ENCODE measurements around the gene LRTM2. TPM values are rescaled to one million over a fixed set of nuclear protein-coding genes. Genes with fewer than 3 reads are reported as not detected.

The LRTM2 gene
- total RNA-seq, 1 donor from 2014 or later: not detected

DNA sequence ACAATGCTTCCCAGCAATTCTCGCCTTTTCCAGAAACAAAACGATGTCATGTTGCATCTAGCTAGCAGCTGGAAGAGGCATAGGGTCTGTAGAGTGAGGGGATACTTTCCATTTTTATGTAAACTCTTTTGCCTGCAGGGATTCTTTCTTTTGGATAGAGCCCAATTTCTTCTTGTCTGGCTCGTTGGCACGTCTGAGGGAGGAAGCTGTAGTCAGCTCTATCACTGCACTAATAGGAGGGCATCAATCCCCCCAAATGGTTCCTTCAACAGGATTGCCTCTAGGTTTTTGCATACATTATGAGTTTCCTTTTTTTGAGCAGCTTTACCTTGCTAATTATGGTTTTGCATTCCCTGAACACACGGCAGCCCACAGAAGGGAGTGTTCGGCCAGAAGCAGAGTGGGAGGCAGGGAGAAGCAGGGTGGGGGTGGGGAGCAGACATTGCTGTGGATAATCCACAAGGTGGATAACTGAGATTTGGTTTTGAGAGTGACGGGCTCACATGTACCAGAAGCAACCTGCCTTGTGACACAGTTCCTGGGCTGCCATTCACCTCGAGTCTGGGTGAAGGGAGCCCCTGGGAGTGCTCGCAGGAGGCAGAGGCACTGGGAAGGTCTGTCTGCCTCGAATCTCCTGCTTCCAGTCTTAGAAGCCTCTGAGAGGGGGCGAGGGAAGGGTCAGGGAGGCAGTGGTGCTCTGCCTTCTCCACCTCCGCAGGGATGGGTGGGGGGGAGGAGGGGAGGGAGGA, 24.5 kb downstream of the LRTM2 start:
- TF ChIP-seq, protein P1, sequence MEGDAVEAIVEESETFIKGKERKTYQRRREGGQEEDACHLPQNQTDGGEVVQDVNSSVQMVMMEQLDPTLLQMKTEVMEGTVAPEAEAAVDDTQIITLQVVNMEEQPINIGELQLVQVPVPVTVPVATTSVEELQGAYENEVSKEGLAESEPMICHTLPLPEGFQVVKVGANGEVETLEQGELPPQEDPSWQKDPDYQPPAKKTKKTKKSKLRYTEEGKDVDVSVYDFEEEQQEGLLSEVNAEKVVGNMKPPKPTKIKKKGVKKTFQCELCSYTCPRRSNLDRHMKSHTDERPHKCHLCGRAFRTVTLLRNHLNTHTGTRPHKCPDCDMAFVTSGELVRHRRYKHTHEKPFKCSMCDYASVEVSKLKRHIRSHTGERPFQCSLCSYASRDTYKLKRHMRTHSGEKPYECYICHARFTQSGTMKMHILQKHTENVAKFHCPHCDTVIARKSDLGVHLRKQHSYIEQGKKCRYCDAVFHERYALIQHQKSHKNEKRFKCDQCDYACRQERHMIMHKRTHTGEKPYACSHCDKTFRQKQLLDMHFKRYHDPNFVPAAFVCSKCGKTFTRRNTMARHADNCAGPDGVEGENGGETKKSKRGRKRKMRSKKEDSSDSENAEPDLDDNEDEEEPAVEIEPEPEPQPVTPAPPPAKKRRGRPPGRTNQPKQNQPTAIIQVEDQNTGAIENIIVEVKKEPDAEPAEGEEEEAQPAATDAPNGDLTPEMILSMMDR (IDR thresholded peaks at IDR 0.05): no peak
- Mint-ChIP-seq H3K27me3 (ENCODE audit: unreplicated experiment) (peaks cover 24% of the 10 kb centered on the region), H3K36me3 (ENCODE audit: unreplicated experiment) (no peaks in the 10 kb centered on the region), H3K27ac (ENCODE audit: unreplicated experiment) (no peak overlapping the region), H3K4me1 (ENCODE audit: unreplicated experiment) (peaks cover 25% of the 10 kb centered on the region), H3K9me3 (ENCODE audit: unreplicated experiment) (no peaks in the 10 kb centered on the region), H3K4me3 (ENCODE audit: unreplicated experiment) (no peak overlapping the region)
- no peak for DNase-seq (ENCODE audit: extremely low spot score, unreplicated experiment)

- Mint-ChIP-seq H3K9me3 (ENCODE audit: unreplicated experiment) (no peaks in the 10 kb centered on the region), H3K27me3 (ENCODE audit: unreplicated experiment) (peaks cover 24% of the 10 kb centered on the region), H3K4me1 (ENCODE audit: unreplicated experiment) (peaks cover 26% of the 10 kb centered on the region), H3K27ac (ENCODE audit: unreplicated experiment) (no peak overlapping the region), H3K36me3 (ENCODE audit: unreplicated experiment) (no peaks in the 10 kb centered on the region), H3K4me3 (ENCODE audit: unreplicated experiment) (no peak overlapping the region)
- DNase-seq (ENCODE audit: extremely low spot score, unreplicated experiment): no peak
- TF ChIP-seq, protein P1 (IDR thresholded peaks at IDR 0.05): no peak
Measured at GRCh38 chr12:1845427-1845826, 25.1 kb downstream of the LRTM2 start.

DNA sequence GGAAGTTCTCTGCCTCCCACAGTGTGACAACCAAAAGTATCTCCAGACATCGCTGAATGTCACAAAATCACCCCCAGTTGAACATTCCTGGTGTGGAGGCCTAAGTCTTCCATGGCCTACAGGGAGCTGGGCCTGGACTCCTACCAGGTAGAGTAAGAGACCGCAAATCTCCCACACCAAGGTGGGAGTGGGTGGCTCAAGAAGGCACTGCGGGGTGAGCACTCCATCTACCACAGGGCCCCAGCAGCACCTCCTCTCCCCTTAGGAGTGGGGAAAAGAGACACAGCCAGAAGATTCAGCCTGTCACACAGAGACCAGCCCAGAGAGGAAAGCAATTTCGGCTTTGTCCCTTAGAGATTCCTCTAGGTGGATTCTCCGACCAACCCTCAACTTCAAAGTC, 25.5 kb downstream of the LRTM2 start:
- H3K36me3 Mint-ChIP-seq (ENCODE audit: unreplicated experiment): no peaks in the 10 kb centered on the region
- peaks cover 28% of the 10 kb centered on the region for H3K4me1 Mint-ChIP-seq (ENCODE audit: unreplicated experiment)
- no peak overlapping the region for H3K4me3 Mint-ChIP-seq (ENCODE audit: unreplicated experiment)
- H3K27ac Mint-ChIP-seq (ENCODE audit: unreplicated experiment): no peak overlapping the region
- DNase-seq (ENCODE audit: extremely low spot score, unreplicated experiment): no peak
- peaks cover 24% of the 10 kb centered on the region for H3K27me3 Mint-ChIP-seq (ENCODE audit: unreplicated experiment)
- no peaks in the 10 kb centered on the region for H3K9me3 Mint-ChIP-seq (ENCODE audit: unreplicated experiment)
- TF ChIP-seq, protein P1 (IDR thresholded peaks at IDR 0.05): no peak

DNA sequence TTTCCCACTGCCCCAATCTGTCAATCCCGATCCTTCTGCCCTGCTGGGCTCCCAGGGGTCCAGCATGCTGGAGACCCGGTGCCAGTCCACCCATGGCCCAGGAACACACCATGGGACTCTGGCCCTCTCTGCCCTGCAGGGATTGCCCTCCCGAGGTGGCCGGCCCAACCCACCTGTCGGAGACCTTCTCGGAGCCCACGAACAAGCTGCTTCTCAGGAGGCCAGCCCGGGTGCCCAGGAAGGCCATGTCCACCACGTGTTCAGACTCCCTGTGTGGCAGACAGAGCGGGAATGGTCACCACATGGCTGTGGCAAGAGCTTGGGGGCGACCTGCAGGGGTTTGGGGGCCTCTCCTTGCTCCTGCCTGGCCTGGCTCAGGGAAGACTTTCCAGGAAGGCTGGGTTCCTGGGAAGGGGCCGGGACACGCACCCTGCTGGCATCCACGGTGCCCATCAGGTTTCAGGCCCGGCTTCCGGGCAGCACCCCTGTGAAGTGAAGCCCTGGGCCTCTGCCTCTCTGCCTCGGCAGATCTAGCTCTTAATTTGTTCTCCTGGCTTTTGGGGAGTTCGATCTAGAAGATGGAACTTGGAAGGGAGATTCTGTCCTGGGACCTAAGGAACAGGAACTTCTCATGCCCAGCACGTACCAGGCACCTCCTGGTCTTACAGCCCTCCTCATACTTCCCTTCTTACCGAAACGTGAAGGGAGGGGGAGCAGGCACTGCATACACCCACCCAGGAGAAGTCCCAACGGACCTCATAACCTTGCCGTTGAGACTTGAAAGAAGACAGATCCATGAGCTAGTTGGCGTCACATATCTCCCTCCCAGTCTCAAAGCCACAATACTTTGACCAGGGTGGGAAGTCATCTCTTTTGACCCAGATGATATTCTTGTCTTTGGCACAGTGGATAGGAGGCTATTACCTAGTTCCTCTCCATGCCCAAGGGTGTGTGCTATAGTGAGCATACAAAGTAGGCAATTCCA, 26.3 kb downstream of the LRTM2 start:
- H3K4me1 Mint-ChIP-seq (ENCODE audit: unreplicated experiment): peaks cover 36% of the 10 kb centered on the region
- no peak for DNase-seq (ENCODE audit: extremely low spot score, unreplicated experiment)
- TF ChIP-seq, protein P1 (IDR thresholded peaks at IDR 0.05): no peak
- H3K36me3 Mint-ChIP-seq (ENCODE audit: unreplicated experiment): no peaks in the 10 kb centered on the region
- no peak overlapping the region for H3K4me3 Mint-ChIP-seq (ENCODE audit: unreplicated experiment)
- peaks cover 24% of the 10 kb centered on the region for H3K27me3 Mint-ChIP-seq (ENCODE audit: unreplicated experiment)
- H3K27ac Mint-ChIP-seq (ENCODE audit: unreplicated experiment): no peak overlapping the region
- H3K9me3 Mint-ChIP-seq (ENCODE audit: unreplicated experiment): no peaks in the 10 kb centered on the region

- DNase-seq (ENCODE audit: extremely low spot score, unreplicated experiment): no peak
- Mint-ChIP-seq H3K4me1 (ENCODE audit: unreplicated experiment) (peaks cover 38% of the 10 kb centered on the region), H3K9me3 (ENCODE audit: unreplicated experiment) (no peaks in the 10 kb centered on the region), H3K4me3 (ENCODE audit: unreplicated experiment) (no peak overlapping the region), H3K27ac (ENCODE audit: unreplicated experiment) (no peak overlapping the region), H3K36me3 (ENCODE audit: unreplicated experiment) (no peaks in the 10 kb centered on the region), H3K27me3 (ENCODE audit: unreplicated experiment) (peaks cover 24% of the 10 kb centered on the region)
- TF ChIP-seq, protein P1 (IDR thresholded peaks at IDR 0.05): no peak
Measured at GRCh38 chr12:1847411-1847810, 27.0 kb downstream of the LRTM2 start.
